A549 treated with AZD9567 at 1 μM for 4 hours (cell line): ENCODE measurements around the gene MATR3. TPM values are rescaled to one million over a fixed set of nuclear protein-coding genes. Genes with fewer than 3 reads are reported as not detected.

ENCODE experiments used
- total RNA-seq: library from RNA; stranded (reverse); fragments of 200-300 nt; extraction: Qiagen RNA extraction; gene quantifications from 5 replicates; pipeline ENCODE4 v1.2.3, GENCODE V29; 2022; ENCODE audit not compliant: insufficient read depth

MATR3 gene
- 136 to 195 TPM (median 189 TPM) in 5 replicates for total RNA-seq

GRCh38 chr5:139293507-139294373 is at the start of gene MATR3:
Gene MATR3, plus strand, starts transcription at chr5:139293740. Its CDS starts 13,676 bp downstream, at chr5:139307416.

GRCh38 chr5:139341689-139342422 is 48.3 kb downstream of the MATR3 start, which contains the start of gene PAIP2:
Gene PAIP2, plus strand, starts transcription at chr5:139341854. Its CDS starts 21,931 bp downstream, at chr5:139363785.

Other genes with a start within 250 kb of the MATR3 start
- 23.6 to 30.9 TPM (median 24.8 TPM) in 5 replicates for gene SIL1, start 95.4 kb upstream of the MATR3 start, total RNA-seq
- gene PAIP2, start 48.1 kb downstream of the MATR3 start, total RNA-seq = 81.4 to 98.0 TPM (median 87.0 TPM) in 5 replicates
- 1.1 to 1.9 TPM (median 1.6 TPM) in 4 of 5 replicates, not detected in the other for gene SLC23A1, start 89.6 kb downstream of the MATR3 start, total RNA-seq
- gene MZB1, start 96.2 kb downstream of the MATR3 start, total RNA-seq = 0.09 TPM in 1 of 5 replicates, not detected in the others
- gene PROB1, start 101.4 kb downstream of the MATR3 start, total RNA-seq = 0.16 to 0.31 TPM (median 0.28 TPM) in 4 of 5 replicates, not detected in the other
- gene SPATA24, start 110.3 kb downstream of the MATR3 start, total RNA-seq = 3.0 to 5.7 TPM (median 5.0 TPM) in 5 replicates
- gene DNAJC18, start 145.8 kb downstream of the MATR3 start, total RNA-seq = 5.7 to 9.2 TPM (median 8.6 TPM) in 5 replicates
- gene ECSCR, start 169.0 kb downstream of the MATR3 start, total RNA-seq = not detected in 5 replicates
- gene SMIM33, start 177.3 kb downstream of the MATR3 start, total RNA-seq = not detected in 5 replicates
- gene STING1, start 189.0 kb downstream of the MATR3 start, total RNA-seq = 0.63 to 1.00 TPM (median 0.80 TPM) in 4 of 5 replicates, not detected in the other